H7 (cell line): ENCODE measurements around the gene KLHL14. TPM values are rescaled to one million over a fixed set of nuclear protein-coding genes. Genes with fewer than 3 reads are reported as not detected.
"Not testable (repeated sequence)": the region's sequence is repeated elsewhere in the genome, so short reads cannot be mapped to it uniquely, and the experiment has no call there.

Experiments used
- DNase-seq: peaks from one replicate; pipeline ENCODE4 v3.0.0; 2012
- H3K27me3 ChIP-seq: 2 replicates; pipeline ENCODE4 v1.6.0; 2011; ENCODE audit warnings: mild to moderate bottlenecking, low read length; ENCODE audit not compliant: control insufficient read depth, insufficient read depth
- H3K36me3 ChIP-seq: replicated peaks from 2 replicates; pipeline ENCODE4 v1.5.1; 2011; ENCODE audit warnings: low read length; ENCODE audit not compliant: control insufficient read depth, insufficient read depth
- H3K4me3 ChIP-seq: 2 replicates; pipeline ENCODE4 v1.5.1; 2011; ENCODE audit warnings: low read depth, mild to moderate bottlenecking, control low read depth, low read length, moderate library complexity; ENCODE audit not compliant: insufficient read depth
- total RNA-seq: library from RNA; depleted of rRNA; stranded (reverse); fragments of >200 nt; shearing (Covaris generic); gene quantifications from 2 replicates; pipeline ENCODE4 v1.2.3, GENCODE V29; 2014; rRNA removed

The KLHL14 gene
- total RNA-seq, result 2.5 and 7.4 TPM in 2 replicates

DNA sequence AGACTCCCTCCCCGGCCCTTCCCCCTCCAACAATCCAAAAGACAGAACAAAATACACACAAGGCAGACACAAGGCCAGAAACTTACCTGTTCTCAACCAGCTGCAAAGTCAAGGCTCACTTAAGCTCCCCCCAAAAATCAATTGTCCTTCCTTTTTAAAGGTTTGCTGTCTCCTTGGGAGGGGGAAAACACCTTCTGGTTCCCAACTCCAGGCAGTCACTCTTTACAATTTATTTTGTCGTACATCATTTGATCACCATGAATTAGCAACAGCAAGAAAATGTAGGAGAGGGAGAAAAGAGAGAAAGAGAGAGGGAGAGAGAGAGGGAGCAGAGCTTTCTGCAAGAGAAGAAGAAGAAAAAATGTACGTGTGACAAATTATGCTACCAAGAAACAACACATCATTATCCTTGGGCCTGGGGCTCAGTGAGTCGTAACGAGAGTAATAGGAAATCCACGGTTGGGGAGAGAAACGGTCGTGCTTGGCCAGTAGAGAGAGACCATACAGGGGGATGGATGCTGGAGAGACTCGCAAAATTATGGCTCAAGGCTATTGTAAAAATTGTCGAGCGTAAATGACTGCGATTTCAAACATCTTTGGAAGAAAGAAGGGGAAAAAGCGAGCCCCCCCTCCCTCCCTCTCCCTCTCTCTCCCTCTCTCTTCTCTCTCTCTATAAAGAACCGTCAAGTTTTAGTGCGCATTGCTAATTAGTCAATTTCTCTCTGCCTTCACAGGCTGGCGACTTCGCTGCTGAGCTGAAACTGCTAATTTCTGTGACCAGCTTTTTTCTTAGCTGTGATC is at the start of gene KLHL14:
TSS of gene KLHL14 (minus strand) at position 443 of the 801 bp plus-strand sequence. CDS start 2,432 bp downstream, outside the sequence.
- Histone ChIP-seq H3K4me3 (peak within 1 kb of the TSS; percentile 60), H3K27me3 (peaks cover 51% of the 10 kb centered on the region), H3K36me3 (no peaks in the 10 kb centered on the region)
- DNase-seq, result peak; percentile 22

DNA sequence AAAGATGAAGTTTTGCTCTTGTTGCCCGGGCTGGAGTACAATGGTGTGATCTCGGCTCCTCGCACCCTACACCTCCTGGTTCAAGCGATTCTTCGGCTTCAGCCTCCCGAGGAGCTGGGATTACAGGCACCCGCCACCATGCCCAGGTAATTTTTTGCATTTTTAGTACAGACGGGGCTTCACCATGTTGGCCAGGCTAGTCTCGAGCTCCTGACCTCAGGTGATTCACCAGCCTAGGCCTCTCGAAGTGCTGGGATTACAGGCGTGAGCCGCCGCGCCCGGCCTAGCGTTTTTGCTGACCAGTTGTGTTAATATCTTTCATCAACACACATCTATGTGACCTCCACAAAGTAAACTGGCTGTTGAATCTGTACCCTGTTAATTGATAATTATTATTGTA is 49.4 kb upstream of the KLHL14 start:
- Histone ChIP-seq H3K36me3 (no peaks in the 10 kb centered on the region), H3K27me3 (no peaks in the 10 kb centered on the region)

DNA sequence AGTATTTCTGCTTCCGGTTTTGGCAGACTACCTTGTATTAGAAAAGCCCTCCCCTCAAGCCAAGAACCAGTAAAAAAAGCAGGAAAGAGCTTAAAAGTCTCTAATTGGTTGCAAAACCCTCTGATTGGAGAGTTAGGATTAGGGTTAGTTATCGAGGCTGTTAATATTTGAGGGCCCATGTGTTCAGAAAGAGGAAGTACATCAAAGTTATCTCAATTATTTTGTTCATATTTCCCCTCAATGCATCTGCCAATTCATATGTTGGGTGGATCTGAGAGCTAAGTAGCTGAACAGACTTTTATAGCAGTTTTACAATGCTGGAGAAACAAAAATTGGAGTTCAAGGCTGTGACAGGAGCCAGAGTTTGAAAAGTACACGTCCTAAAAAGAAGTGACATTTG is 43.1 kb upstream of the KLHL14 start:
- Histone ChIP-seq H3K36me3 (no peaks in the 10 kb centered on the region), H3K27me3 (no peaks in the 10 kb centered on the region), H3K4me3 (no peak overlapping the region)
- DNase-seq, result no peak

More for the DNA sequence above, 49.4 kb upstream of the KLHL14 start:
- DNase-seq, result no peak
- no peak overlapping the region for H3K4me3 ChIP-seq

DNA sequence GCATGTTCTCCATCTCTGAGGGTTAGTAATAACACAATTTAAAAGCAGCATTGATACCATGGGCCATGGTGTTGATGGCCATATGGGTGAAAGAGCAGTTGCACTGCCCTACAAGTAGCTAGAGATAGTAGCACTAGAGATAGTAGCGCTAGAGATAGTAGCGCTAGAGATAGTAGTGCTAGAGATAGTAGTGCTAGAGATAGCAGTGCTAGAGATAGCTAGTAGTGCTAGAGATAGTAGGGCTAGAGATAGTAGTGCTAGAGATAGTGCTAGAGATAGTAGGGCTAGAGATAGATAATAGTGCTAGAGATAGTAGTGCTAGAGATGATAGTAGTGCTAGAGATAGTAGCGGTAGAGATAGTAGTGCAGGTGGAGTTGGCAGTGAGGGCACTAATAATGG is 39.5 kb upstream of the KLHL14 start:
- Histone ChIP-seq H3K27me3 (no peaks in the 10 kb centered on the region), H3K4me3 (no peak overlapping the region), H3K36me3 (no peaks in the 10 kb centered on the region)
- DNase-seq, result no peak

DNA sequence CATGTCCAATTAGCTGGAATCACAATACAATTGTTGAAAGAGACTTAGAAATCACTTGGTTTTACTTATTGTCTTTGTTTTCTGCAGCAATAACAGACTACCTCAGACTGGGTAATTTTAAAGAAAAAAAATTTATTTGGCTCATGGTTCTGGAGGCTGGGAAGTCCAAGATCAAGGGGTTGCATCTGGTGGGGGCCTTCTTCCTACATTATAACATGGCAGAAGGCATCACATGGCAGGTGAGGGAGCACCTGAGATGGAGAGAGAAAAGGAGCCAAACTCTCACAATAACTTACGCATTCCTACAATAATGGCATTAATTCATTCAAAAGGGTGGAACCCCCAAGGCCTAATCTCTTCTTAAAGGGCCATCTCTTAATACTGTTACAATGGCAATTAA is 37.5 kb upstream of the KLHL14 start:
- no peak for DNase-seq
- no peak overlapping the region for H3K4me3 ChIP-seq
- H3K36me3 ChIP-seq, result no peaks in the 10 kb centered on the region
- no peaks in the 10 kb centered on the region for H3K27me3 ChIP-seq

- no peak for DNase-seq
- Histone ChIP-seq H3K27me3 (no peaks in the 10 kb centered on the region), H3K4me3 (no peak overlapping the region), H3K36me3 (no peaks in the 10 kb centered on the region)
Observed at GRCh38 chr18:32805354-32805753, 32.5 kb upstream of the KLHL14 start.

- DNase-seq, result no peak
- Histone ChIP-seq H3K36me3 (no peaks in the 10 kb centered on the region), H3K4me3 (no peak overlapping the region), H3K27me3 (no peaks in the 10 kb centered on the region)
Observed at GRCh38 chr18:32804134-32804888, 31.5 kb upstream of the KLHL14 start.

DNA sequence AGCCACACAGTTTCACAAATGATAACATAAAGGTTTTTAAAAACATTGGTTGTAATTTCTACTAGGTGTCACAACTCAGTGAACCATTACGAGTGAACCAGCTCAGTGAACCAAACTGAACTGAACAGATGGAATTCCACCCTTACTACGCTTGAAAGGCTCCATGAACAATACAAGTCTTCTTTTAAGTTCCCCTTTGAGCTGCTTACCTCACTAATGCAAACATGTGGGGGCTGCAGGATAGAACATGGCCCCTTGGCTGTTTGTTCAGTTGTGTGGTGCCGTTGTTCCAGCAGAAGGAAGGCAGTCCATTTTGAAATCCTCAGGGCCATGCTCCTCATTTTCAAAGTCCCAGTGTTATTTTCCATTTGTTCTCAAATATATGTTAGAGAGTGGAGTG is 30.7 kb upstream of the KLHL14 start:
- no peak overlapping the region for H3K4me3 ChIP-seq
- H3K27me3 ChIP-seq, result no peaks in the 10 kb centered on the region
- DNase-seq, result no peak

GRCh38 chr18:32802591-32803451 is 30.0 kb upstream of the KLHL14 start:
- no peaks in the 10 kb centered on the region for H3K27me3 ChIP-seq
- no peak for DNase-seq
- H3K4me3 ChIP-seq, result no peak overlapping the region
- H3K36me3 ChIP-seq, result no peaks in the 10 kb centered on the region

More for the DNA sequence above, 30.7 kb upstream of the KLHL14 start:
- H3K36me3 ChIP-seq, result no peaks in the 10 kb centered on the region

DNA sequence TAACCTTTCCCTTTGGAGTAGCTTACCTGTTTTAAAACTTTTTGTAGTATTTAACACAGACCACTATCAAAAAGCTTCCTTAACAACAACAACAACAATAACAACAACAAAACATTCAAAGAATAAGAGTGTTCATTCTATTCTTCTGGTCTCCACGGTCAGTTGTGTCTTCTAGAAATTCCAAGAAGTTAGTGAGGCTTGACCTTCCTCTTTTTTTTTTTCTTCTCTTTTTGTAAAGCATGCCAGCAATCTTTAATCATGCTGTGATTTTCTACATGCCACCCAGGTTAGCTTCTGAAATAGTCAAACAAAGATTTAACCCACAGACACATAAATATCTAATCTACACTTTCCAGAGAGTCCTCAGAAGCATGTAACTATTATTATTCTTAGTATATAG is 28.4 kb upstream of the KLHL14 start:
- Histone ChIP-seq H3K4me3 (no peak overlapping the region), H3K36me3 (no peaks in the 10 kb centered on the region), H3K27me3 (no peaks in the 10 kb centered on the region)
- DNase-seq, result no peak

DNA sequence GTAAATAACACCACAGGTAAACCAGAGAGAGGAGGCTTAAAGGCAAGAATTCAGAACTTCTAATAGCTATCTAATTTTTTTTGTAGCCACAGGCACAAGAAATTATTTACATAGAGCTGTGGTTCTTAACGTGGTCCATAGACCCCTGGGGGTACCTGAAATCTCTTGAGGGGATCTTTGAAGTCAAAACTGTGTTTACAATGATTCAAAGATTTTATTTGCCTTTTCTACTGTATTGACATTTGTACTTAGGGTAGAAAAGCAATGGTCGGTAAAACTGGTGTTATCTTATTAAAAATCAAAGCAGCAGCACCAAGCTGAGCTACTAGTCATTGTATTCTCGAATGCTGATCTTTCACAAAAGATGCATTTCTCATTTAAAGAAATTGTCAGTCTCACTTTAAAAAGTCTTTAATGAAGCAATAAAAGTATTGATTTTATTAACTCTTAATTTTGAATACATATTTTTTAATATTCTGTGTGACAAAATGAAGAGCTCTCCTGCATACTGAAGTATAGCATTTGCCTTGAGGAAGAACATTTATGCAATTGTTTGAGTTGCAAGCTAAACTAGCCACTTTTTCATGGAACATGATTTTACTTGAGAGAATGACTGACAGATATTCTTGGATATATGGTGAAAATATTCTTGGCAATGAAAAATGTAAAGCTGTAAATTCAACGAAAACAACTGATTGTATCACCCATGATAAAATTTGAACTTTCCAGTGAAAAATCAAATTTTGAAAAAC is 25.6 kb upstream of the KLHL14 start:
- DNase-seq, result no peak
- Histone ChIP-seq H3K4me3 (no peak overlapping the region), H3K36me3 (no peaks in the 10 kb centered on the region), H3K27me3 (no peaks in the 10 kb centered on the region)

GRCh38 chr18:32794667-32795066 is 21.8 kb upstream of the KLHL14 start:
- H3K4me3 ChIP-seq, H3K27me3 ChIP-seq, H3K36me3 ChIP-seq, DNase-seq: not testable (repeated sequence)

DNA sequence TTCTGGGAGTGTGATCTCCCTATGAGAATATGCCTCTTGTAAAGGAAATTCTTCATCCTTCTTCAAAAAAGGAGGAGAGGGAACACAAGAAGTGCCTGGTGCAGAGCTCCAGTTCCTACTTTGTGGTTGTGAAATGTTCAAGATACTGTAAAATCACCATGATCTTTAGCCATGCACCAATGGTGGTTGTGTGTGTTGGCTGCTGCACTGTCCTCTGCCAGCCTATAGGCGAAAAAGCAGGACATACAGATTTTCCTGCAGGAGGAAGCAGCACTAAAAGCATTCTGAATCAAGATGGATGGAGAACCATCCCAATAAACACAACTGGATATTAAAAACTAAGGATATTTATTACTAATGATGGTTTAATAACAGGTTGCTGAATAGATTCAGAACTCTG is 6.2 kb upstream of the KLHL14 start:
- DNase-seq, result no peak
- Histone ChIP-seq H3K27me3 (peaks cover 3% of the 10 kb centered on the region; the same call in 1 of the 2 replicates), H3K36me3 (no peaks in the 10 kb centered on the region), H3K4me3 (no peak overlapping the region)

GRCh38 chr18:32777049-32777448 is 4.2 kb upstream of the KLHL14 start:
- H3K4me3 ChIP-seq, result no peak overlapping the region
- peaks cover 21% of the 10 kb centered on the region for H3K27me3 ChIP-seq
- no peaks in the 10 kb centered on the region for H3K36me3 ChIP-seq
- DNase-seq, result no peak
